Uterus (tissue), 2 donors: ENCODE data around the gene GRIA1.

Source experiments
- POLR2A ChIP-seq, 2 donors: fragments of 450-650 bp; IDR thresholded peaks; one replicate each; pipeline ENCODE4 v1.6.1; 2016; ENCODE audit warnings: antibody characterized with exemption in 2 of 2, mild to moderate bottlenecking in 1 of 2, moderate library complexity in 1 of 2
- TF ChIP-seq, protein P1 (sequence below), 4 experiments: fragments of 200-600 bp in 2 of 4; fragments of 450-650 bp in 2 of 4; sonication (generic) in 2 of 4; IDR thresholded peaks; one replicate each; pipeline ENCODE4 v1.5.1; 2016 to 2019; ENCODE audit warnings: antibody characterized with exemption in 4 of 4, mild to moderate bottlenecking in 2 of 4, moderate library complexity in 1 of 4

DNA sequence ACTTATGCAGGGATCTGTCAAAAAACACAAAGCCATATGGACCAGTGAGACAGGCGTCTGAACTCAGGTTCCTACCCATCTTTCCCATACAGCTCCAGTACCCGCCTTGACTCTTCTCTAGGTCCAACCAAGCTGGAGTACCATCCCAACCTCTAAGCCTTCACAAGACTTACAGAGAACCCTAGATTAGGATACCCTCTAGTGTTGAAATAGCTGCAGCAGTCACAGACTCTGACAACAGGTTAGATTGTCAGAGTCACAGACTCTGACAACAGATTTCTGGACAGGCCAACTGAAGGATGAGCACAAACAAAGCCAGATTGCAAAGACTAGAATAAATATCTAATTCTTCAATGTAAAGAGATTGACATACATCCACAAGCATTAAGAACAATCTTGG, 266.1 kb downstream of the GRIA1 start:
- TF ChIP-seq, protein P1, sequence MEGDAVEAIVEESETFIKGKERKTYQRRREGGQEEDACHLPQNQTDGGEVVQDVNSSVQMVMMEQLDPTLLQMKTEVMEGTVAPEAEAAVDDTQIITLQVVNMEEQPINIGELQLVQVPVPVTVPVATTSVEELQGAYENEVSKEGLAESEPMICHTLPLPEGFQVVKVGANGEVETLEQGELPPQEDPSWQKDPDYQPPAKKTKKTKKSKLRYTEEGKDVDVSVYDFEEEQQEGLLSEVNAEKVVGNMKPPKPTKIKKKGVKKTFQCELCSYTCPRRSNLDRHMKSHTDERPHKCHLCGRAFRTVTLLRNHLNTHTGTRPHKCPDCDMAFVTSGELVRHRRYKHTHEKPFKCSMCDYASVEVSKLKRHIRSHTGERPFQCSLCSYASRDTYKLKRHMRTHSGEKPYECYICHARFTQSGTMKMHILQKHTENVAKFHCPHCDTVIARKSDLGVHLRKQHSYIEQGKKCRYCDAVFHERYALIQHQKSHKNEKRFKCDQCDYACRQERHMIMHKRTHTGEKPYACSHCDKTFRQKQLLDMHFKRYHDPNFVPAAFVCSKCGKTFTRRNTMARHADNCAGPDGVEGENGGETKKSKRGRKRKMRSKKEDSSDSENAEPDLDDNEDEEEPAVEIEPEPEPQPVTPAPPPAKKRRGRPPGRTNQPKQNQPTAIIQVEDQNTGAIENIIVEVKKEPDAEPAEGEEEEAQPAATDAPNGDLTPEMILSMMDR (IDR thresholded peaks at IDR 0.05) = no peak
- no peak for TF ChIP-seq POLR2A (IDR thresholded peaks at IDR 0.05)
